Hepatocyte (in vitro differentiated cells): Measurements from ENCODE around the gene ITIH1. TPM values are rescaled to one million over a fixed set of nuclear protein-coding genes. Genes with fewer than 3 reads are reported as not detected.

Experiments used
- DNase-seq: peaks from one replicate; pipeline ENCODE4 v3.0.0-alpha.2; 2016; ENCODE audit warnings: low spot score
- H2AFZ ChIP-seq: fragments of 200-600 bp; sonication (generic); 2 replicates; pipeline ENCODE4 v1.6.0; 2016; ENCODE audit warnings: antibody characterized with exemption, mild to moderate bottlenecking
- H3K27ac ChIP-seq: fragments of 200-600 bp; sonication (generic); 2 replicates; pipeline ENCODE4 v1.5.1; 2016; ENCODE audit warnings: mild to moderate bottlenecking
- H3K27me3 ChIP-seq: fragments of 200-600 bp; sonication (generic); 2 replicates; pipeline ENCODE4 v1.6.1; 2016
- H3K36me3 ChIP-seq: fragments of 200-600 bp; sonication (generic); replicated peaks from 2 replicates; pipeline ENCODE4 v1.5.1; 2016; ENCODE audit warnings: low read depth; ENCODE audit not compliant: insufficient read depth
- H3K4me1 ChIP-seq: fragments of 200-600 bp; sonication (generic); 2 replicates; pipeline ENCODE4 v1.5.1; 2016; ENCODE audit warnings: mild to moderate bottlenecking, moderate library complexity; ENCODE audit not compliant: insufficient read depth
- H3K4me2 ChIP-seq: fragments of 200-600 bp; sonication (generic); 2 replicates; pipeline ENCODE4 v1.6.0; 2016
- H3K4me3 ChIP-seq: fragments of 200-600 bp; sonication (generic); 2 replicates; pipeline ENCODE4 v1.5.1; 2016; ENCODE audit warnings: mild to moderate bottlenecking
- H3K79me2 ChIP-seq: fragments of 200-600 bp; sonication (generic); 2 replicates; pipeline ENCODE4 v1.6.0; 2017; ENCODE audit warnings: mild to moderate bottlenecking
- H3K9me2 ChIP-seq: fragments of 200-600 bp; sonication (generic); replicated peaks from 2 replicates; pipeline ENCODE4 v1.6.0; 2017; ENCODE audit warnings: mild to moderate bottlenecking; ENCODE audit not compliant: insufficient read depth
- H3K9me3 ChIP-seq: fragments of 200-600 bp; sonication (generic); 2 replicates; pipeline ENCODE4 v1.5.1; 2016; ENCODE audit warnings: low read depth, mild to moderate bottlenecking
- H4K20me1 ChIP-seq: fragments of 200-600 bp; sonication (generic); 2 replicates; pipeline ENCODE4 v1.6.0; 2016; ENCODE audit warnings: mild to moderate bottlenecking; ENCODE audit not compliant: insufficient read depth, poor library complexity, severe bottlenecking
- EZH2 ChIP-seq: fragments of 200-600 bp; sonication (generic); IDR thresholded peaks from 2 replicates; pipeline ENCODE4 v1.6.1; 2016; ENCODE audit warnings: antibody characterized with exemption, mild to moderate bottlenecking, borderline replicate concordance
- EZH2phosphoT487 ChIP-seq: fragments of 200-600 bp; sonication (generic); IDR thresholded peaks from one replicate; pipeline ENCODE4 v1.6.1; 2018; ENCODE audit warnings: antibody characterized with exemption, mild to moderate bottlenecking, low read depth, moderate library complexity; ENCODE audit not compliant: unreplicated experiment, severe bottlenecking
- WGBS: methylation state at CpG from one replicate; pipeline ENCODE4 v1.1.6; 2016; ENCODE audit warnings: low lambda C conversion rate; ENCODE audit errors: missing lambda C conversion rate; 5-methylcytosine and 5-hydroxymethylcytosine counted together
- polyA plus RNA-seq: library from polyadenylated mRNA; unstranded; fragments of >200 nt; fragmentation: Nextera tagmentation; extraction: Ambion mirVana; gene quantifications from 2 replicates; pipeline ENCODE4 v1.2.1, GENCODE V29; 2016
- total RNA-seq: library from RNA; depleted of rRNA; stranded (reverse); fragments of >200 nt; gene quantifications from 2 replicates; pipeline ENCODE4 v1.2.3, GENCODE V29; 2014
- TF ChIP-seq, protein P1 (sequence below): fragments of 200-600 bp; sonication (generic); IDR thresholded peaks from 2 replicates; pipeline ENCODE4 v1.5.1; 2016; ENCODE audit warnings: antibody characterized with exemption, mild to moderate bottlenecking; ENCODE audit not compliant: poor library complexity

Gene ITIH1
- total and polyA plus RNA-seq, 2 experiments from 2014 or later, result 154 to 250 TPM

DNA sequence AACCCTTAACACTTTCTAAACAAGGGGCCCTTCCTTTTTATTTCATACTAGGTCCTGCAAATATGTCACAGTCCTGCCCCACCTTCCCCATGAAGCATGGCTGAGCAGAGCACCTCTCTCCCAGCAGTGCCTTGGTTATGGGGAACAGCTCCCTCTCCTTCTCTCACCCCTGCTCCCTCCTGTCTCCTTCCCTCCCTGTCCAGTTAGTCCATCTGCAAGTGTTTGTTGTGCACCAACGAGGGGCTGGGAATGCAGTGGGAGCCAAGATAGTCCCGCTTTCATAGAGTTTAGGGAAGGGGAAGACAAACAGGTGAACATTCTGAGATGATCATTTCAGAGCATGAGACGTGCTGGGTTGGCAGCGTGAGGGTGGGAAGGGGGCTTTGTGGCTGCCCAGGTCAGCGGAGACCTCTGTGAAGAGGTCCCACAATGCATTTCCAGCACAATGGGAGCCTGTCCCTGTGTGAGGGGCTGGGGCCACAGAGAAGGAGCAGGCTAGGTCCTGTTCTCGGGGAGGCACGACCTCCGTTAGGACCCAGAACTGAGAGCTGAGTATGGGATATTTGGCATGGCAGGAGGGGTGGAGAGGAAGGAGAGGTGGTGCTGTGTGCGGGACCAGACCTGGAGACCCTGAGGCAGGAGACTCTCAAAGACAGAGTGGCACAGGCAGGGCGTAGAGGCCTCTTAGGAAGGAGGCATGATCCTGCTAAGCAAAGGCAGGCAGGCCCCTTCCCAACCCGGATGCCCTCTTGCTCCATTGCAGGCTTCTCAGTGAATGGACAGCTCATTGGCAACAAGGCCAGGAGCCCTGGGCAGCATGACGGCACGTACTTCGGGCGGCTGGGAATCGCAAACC lies 11.7 kb downstream of the ITIH1 start:
- no peak overlapping the region for H2AFZ ChIP-seq
- H3K4me2 ChIP-seq, result no peak overlapping the region

DNA sequence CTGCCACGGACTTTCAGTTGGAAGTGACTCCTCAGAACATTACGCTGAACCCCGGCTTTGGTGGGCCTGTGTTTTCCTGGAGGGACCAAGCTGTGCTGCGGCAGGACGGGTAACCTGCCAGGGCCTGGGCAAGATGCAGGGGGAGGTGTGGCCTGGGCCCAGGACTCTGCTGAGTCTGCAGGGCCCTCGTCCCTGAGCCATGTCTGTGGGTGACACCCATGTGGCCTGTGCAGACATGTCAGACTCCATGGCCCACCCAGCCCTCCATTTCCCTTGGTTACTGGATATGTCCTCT lies 12.3 kb downstream of the ITIH1 start:
- WGBS, result 86% methylated on average over 6 of the region's 6 CpGs
- no peaks in the 10 kb centered on the region for H3K9me2 ChIP-seq

More for the DNA sequence above, 11.7 kb downstream of the ITIH1 start:
- Histone ChIP-seq H3K36me3 (no peaks in the 10 kb centered on the region), H3K79me2 (no peaks in the 10 kb centered on the region), H3K27me3 (no peaks in the 10 kb centered on the region), H3K9me3 (no peaks in the 10 kb centered on the region), H3K27ac (no peak overlapping the region), H3K4me3 (no peak overlapping the region), H3K4me1 (no peaks in the 10 kb centered on the region), H3K9me2 (no peaks in the 10 kb centered on the region), H4K20me1 (no peaks in the 10 kb centered on the region)
- no peak for DNase-seq
- TF ChIP-seq EZH2 (no peak), EZH2phosphoT487 (no peak)
- TF ChIP-seq, protein P1, sequence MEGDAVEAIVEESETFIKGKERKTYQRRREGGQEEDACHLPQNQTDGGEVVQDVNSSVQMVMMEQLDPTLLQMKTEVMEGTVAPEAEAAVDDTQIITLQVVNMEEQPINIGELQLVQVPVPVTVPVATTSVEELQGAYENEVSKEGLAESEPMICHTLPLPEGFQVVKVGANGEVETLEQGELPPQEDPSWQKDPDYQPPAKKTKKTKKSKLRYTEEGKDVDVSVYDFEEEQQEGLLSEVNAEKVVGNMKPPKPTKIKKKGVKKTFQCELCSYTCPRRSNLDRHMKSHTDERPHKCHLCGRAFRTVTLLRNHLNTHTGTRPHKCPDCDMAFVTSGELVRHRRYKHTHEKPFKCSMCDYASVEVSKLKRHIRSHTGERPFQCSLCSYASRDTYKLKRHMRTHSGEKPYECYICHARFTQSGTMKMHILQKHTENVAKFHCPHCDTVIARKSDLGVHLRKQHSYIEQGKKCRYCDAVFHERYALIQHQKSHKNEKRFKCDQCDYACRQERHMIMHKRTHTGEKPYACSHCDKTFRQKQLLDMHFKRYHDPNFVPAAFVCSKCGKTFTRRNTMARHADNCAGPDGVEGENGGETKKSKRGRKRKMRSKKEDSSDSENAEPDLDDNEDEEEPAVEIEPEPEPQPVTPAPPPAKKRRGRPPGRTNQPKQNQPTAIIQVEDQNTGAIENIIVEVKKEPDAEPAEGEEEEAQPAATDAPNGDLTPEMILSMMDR, result no peak
- WGBS, result 88% methylated on average over 16 of the region's 16 CpGs

DNA sequence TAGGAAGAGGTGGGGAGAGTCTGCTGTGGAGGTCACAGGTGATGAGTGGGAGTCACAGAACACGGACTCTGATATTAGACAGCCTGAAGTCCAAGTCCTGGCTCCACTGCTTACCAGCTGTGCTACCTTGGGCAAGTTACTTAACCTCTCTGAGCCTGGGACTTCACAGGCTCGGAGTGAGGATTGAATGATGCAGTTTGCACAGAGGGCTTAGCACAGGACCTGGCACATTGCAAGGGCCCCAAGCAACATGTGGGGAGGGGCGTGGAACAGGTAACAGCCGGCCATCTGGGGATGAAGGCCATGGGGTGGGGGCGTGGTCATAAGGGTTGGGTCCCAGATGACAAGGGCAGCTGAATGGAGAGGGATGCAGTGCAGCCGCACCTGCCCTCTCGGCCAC lies 12.9 kb downstream of the ITIH1 start:
- no peaks in the 10 kb centered on the region for H3K9me2 ChIP-seq
- no peak for TF ChIP-seq EZH2
- TF ChIP-seq EZH2phosphoT487, result no peak
- TF ChIP-seq, protein P1, result no peak
- H4K20me1 ChIP-seq, result no peaks in the 10 kb centered on the region
- H3K27ac ChIP-seq, result no peak overlapping the region
- no peaks in the 10 kb centered on the region for H3K36me3 ChIP-seq
- H2AFZ ChIP-seq, result no peak overlapping the region
- H3K4me3 ChIP-seq, result no peak overlapping the region
- no peaks in the 10 kb centered on the region for H3K27me3 ChIP-seq
- WGBS, result 91% methylated on average over 6 of the region's 7 CpGs
- no peaks in the 10 kb centered on the region for H3K79me2 ChIP-seq
- DNase-seq, result no peak
- H3K4me2 ChIP-seq, result no peak overlapping the region
- no peaks in the 10 kb centered on the region for H3K4me1 ChIP-seq
- no peaks in the 10 kb centered on the region for H3K9me3 ChIP-seq

More for the DNA sequence above, 12.3 kb downstream of the ITIH1 start:
- no peaks in the 10 kb centered on the region for H3K27me3 ChIP-seq
- DNase-seq, result no peak
- TF ChIP-seq, protein P1, result no peak
- TF ChIP-seq EZH2, result no peak
- no peak for TF ChIP-seq EZH2phosphoT487
- H3K27ac ChIP-seq, result no peak overlapping the region
- no peaks in the 10 kb centered on the region for H3K36me3 ChIP-seq
- no peak overlapping the region for H2AFZ ChIP-seq
- no peaks in the 10 kb centered on the region for H3K79me2 ChIP-seq
- H3K4me2 ChIP-seq, result no peak overlapping the region
- H3K9me3 ChIP-seq, result no peaks in the 10 kb centered on the region
- no peaks in the 10 kb centered on the region for H4K20me1 ChIP-seq
- H3K4me1 ChIP-seq, result no peaks in the 10 kb centered on the region
- no peak overlapping the region for H3K4me3 ChIP-seq
